PC-3 (cell line): ENCODE measurements around the gene UBE4B.

Experiments
- CTCF ChIP-seq: fragments of 300-600 bp; sonication (generic); conservative IDR thresholded peaks from 2 replicates; pipeline ENCODE4 v1.5.1; 2017; ENCODE audit warnings: antibody characterized with exemption, low read depth, mild to moderate bottlenecking, low read length
- EZH2phosphoT487 ChIP-seq: fragments of 300-600 bp; sonication (generic); IDR thresholded peaks from 2 replicates; pipeline ENCODE4 v1.6.1; 2018; ENCODE audit warnings: mild to moderate bottlenecking, antibody characterized with exemption, low read length, borderline replicate concordance

- TF ChIP-seq CTCF (no peak), EZH2phosphoT487 (no peak)
Observed at GRCh38 chr1:10117132-10117531, 84.4 kb downstream of the UBE4B start.
